Measurements from ENCODE around the gene MEIKIN. TPM values are rescaled to one million over a fixed set of nuclear protein-coding genes. Genes with fewer than 3 reads are reported as not detected.

MEIKIN gene, protein sequence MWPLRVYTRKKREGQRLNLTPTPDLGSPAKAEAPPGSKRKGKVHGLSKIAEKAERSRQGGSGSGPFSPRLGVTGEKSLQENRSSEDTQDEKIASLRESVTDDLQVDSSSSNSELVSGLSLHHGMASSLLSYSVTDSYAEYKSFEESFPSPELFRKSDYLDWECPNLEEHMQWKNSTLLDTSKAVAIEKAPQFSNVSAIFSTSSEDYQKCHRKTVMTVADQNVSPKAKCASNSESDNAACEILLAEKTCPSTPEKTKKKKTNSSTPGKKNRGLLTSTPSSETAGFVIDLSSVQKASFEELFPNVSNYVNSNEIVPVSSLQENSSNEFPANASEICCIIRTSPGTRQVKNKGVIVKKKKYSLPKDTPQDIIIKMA
- total RNA-seq: not detected in 2 replicates

DNA sequence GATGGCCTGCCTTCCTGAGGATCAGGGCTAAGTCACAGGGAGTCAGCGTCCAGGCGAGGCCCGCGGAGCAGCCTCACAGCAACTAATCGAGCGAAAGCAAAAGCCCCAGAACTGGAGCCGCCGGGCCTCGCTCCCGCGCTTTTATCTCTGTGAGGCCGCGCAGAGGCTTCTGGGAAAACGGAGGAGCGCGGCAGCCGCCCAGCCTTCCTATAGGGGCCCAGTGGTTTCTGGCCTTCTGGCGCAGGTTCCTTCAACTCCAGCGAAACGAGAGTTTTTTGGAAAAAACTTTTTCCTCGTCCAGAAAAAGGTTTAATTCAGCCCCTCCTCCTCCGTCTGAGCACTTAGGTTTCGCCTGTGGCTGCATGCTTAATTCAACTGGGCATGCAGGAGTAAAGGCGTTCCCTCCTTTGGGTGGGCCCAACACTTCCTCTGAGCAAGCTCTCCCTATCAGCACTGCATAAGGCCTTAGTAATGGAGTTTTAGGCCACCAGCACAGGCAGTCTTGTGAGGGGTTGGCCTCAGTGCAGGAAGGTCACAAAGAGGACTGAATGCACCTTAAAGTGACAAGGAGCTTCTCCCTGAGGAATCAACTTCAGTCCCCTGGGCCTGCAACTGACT is at the start of gene MEIKIN:
MEIKIN (minus strand) TSS at position 113 of the 618 bp plus-strand sequence. CDS start 158 bp downstream, outside the sequence.

DNA sequence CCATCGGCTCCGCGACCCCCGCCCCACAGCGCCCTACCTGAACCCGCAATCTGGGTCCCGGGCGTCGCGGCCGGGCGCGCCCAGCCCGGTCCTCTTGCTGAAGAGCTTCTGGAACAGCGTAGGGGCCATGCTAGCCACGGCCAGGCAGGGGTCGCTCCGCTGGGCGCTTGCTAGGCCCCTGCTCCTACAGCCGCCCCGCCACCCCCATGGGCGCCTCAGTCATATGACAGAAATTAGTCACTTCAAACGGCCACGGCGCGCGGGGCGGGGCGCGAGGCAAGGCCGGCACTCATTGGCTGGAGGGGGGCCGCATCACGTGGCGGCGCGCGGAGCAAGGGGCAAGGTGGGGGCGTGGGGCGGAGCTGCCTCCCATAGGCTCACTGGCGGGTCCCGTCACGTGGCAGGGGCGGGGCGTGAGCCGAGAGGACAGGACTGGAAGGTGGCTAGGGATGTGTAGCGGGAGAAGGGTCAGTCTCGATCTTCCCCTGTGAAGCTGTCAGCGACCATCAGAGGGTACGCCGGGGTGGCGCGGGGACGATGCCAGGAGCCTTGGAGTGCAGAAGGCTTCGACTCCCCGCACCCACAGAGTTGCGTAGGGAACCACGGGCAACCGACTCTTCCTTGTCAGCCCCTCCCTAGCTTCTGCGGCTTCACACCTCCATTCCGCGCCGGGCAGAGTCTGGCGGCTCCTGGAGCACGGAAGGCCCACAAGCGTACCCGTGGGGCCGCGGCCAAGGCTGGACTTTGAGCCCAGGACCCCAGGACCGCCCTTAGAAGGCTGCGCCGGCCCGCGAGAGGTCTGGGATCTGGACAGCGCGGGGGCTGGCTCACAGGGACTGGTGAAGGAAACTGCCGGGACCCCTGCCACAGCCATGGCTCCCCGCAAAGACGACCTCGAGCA is 148.4 kb downstream of the MEIKIN start, which contains the start of gene FNIP1:
FNIP1 (minus strand) TSS at position 225 of the 901 bp plus-strand sequence; CDS start at position 129, 96 bp downstream.

Other genes starting within 250 kb of the MEIKIN start
- 42.1 and 47.7 TPM in 2 replicates for gene FNIP1, start 148.6 kb downstream of the MEIKIN start, total RNA-seq
- not detected in 2 replicates for gene ACSL6, start 66.0 kb upstream of the MEIKIN start, total RNA-seq
- gene IL3, start 115.0 kb upstream of the MEIKIN start, total RNA-seq: not detected in 2 replicates
- 0.86 TPM in 1 of 2 replicates, not detected in the other for gene CSF2, start 128.1 kb upstream of the MEIKIN start, total RNA-seq